GM12878 (cell line): ENCODE measurements around the gene TSBP1. TPM values are rescaled to one million over a fixed set of nuclear protein-coding genes. Genes with fewer than 3 reads are reported as not detected.

Experiments used
- ATAC-seq: fragments of 200-7000 bp; cut with Tn5 transposase; 3 replicates; pipeline ENCODE4 v1.9.1; 2020; ENCODE audit warnings: mild to moderate bottlenecking, moderate library complexity
- BruUV-seq: library from RNA; stranded (reverse); fragments of 400-500 nt; replicated peaks from 2 replicates; lab custom pipeline; 2021; lab: Mats Ljungman, UMichigan
- CTCF ChIA-PET: fragments of 300-600 bp; sonication (Branson Sonifier 250); formaldehyde crosslinking; extraction: SDS; loops from one replicate; lab custom pipeline; 2021; ENCODE audit warnings: inconsistent platforms; lab: Yijun Ruan, JAX
- POLR2A ChIA-PET: fragments of 350-600 bp; formaldehyde crosslinking; extraction: SDS; loops from one replicate; lab custom pipeline; 2021; ENCODE audit warnings: inconsistent platforms; lab: Charles Lee
- RAD21 ChIA-PET: fragments of 300-600 bp; sonication (Branson Sonifier 250); formaldehyde crosslinking; loops from one replicate; lab custom pipeline; 2023; ENCODE audit warnings: antibody characterized with exemption; ENCODE audit not compliant: unreplicated experiment; lab: Charles Lee
- SMC1A ChIA-PET: fragments of 300-600 bp; sonication (Branson Sonifier 250); formaldehyde crosslinking; loops from one replicate; lab custom pipeline; 2023; ENCODE audit not compliant: unreplicated experiment, uncharacterized antibody; lab: Charles Lee
- DNase-seq: peaks from one replicate; pipeline ENCODE4 v3.0.0-alpha.2; 2011; ENCODE audit warnings: low read depth, low spot score
- FAIRE-seq: peaks from 3 replicates; lab custom pipeline; 2011; peaks lifted over from hg19 to GRCh38; lab: Jason Lieb, UNC
- H2AFZ ChIP-seq: 2 replicates; pipeline ENCODE4 v1.6.0; 2011; ENCODE audit warnings: low read depth, low read length, control low read depth; ENCODE audit not compliant: control insufficient read depth
- H3K27ac ChIP-seq: 2 replicates; pipeline ENCODE4 v1.5.1; 2011; ENCODE audit warnings: control low read depth; ENCODE audit not compliant: control insufficient read depth, insufficient read depth
- H3K27me3 ChIP-seq, 2 experiments: replicated peaks in 1 of 2; 2 replicates each; pipeline versions ENCODE4 v1.6.0 to v1.6.1; 2011; ENCODE audit warnings: low read length in 1 of 2; ENCODE audit not compliant: control insufficient read depth in 2 of 2, insufficient read depth in 2 of 2
- H3K36me3 ChIP-seq, 2 experiments: 2 replicates each; pipeline ENCODE4 v1.5.1; 2011; ENCODE audit warnings: low read length in 1 of 2; ENCODE audit not compliant: control insufficient read depth in 2 of 2, insufficient read depth in 2 of 2
- H3K4me1 ChIP-seq: 2 replicates; pipeline ENCODE4 v1.6.1; 2011; ENCODE audit warnings: mild to moderate bottlenecking, low read length, moderate library complexity, mixed read lengths; ENCODE audit not compliant: control insufficient read depth, insufficient read depth
- H3K4me2 ChIP-seq: 2 replicates; pipeline ENCODE4 v1.6.0; 2011; ENCODE audit warnings: control low read depth; ENCODE audit not compliant: control insufficient read depth, insufficient read depth
- H3K4me3 ChIP-seq: fragments of 200-600 bp; sonication (generic); 2 replicates; pipeline ENCODE4 v1.5.1; 2016
- H3K79me2 ChIP-seq: 2 replicates; pipeline ENCODE4 v1.6.0; 2011; ENCODE audit warnings: low read length; ENCODE audit not compliant: control insufficient read depth, insufficient read depth
- H3K9ac ChIP-seq: 2 replicates; pipeline ENCODE4 v1.8.0; 2011; ENCODE audit warnings: low read length, control low read depth, mixed read lengths; ENCODE audit not compliant: control insufficient read depth, insufficient read depth
- H3K9me3 ChIP-seq: replicated peaks from 3 replicates; pipeline ENCODE4 v1.5.1; 2011; ENCODE audit warnings: mild to moderate bottlenecking, low read length; ENCODE audit not compliant: control insufficient read depth, insufficient read depth
- H4K20me1 ChIP-seq: 2 replicates; pipeline ENCODE4 v1.6.0; 2011; ENCODE audit not compliant: control insufficient read depth, insufficient read depth
- ASH2L ChIP-seq: fragments of 300-600, 200-600 bp; sonication (generic); IDR thresholded peaks from 2 replicates; pipeline ENCODE4 v1.6.1; 2017; ENCODE audit warnings: low read depth, mild to moderate bottlenecking, borderline replicate concordance
- BRCA1 ChIP-seq: IDR thresholded peaks from 2 replicates; pipeline ENCODE4 v1.6.1; 2011; ENCODE audit warnings: low read depth, low read length, improper control_type of control experiment
- HCFC1 ChIP-seq: fragments of 150-350 bp; IDR thresholded peaks from 2 replicates; pipeline ENCODE4 v1.6.1; 2014; ENCODE audit warnings: low read length
- NFXL1 ChIP-seq: fragments of 450-650 bp; IDR thresholded peaks from 2 replicates; pipeline ENCODE4 v1.6.1; 2017; ENCODE audit warnings: antibody characterized with exemption, mild to moderate bottlenecking, borderline replicate concordance
- NFYB ChIP-seq: IDR thresholded peaks from 2 replicates; pipeline ENCODE4 v1.6.1; 2011; ENCODE audit warnings: low read depth, mild to moderate bottlenecking, low read length, improper control_type of control experiment, moderate library complexity; ENCODE audit not compliant: insufficient read depth
- RCOR1 ChIP-seq: conservative IDR thresholded peaks from 2 replicates; pipeline ENCODE4 v1.6.1; 2012; ENCODE audit warnings: low read depth, low read length, improper control_type of control experiment
- TAF1 ChIP-seq: IDR thresholded peaks from 2 replicates; pipeline ENCODE4 v1.6.1; 2011; ENCODE audit warnings: mild to moderate bottlenecking, low read depth, low read length, borderline replicate concordance
- TCF3 ChIP-seq: IDR thresholded peaks from 2 replicates; pipeline ENCODE4 v1.6.1; 2012; ENCODE audit warnings: low read depth, mild to moderate bottlenecking, low read length, borderline replicate concordance; ENCODE audit not compliant: insufficient read depth
- ZNF687 ChIP-seq: fragments of 450-650 bp; IDR thresholded peaks from 2 replicates; pipeline ENCODE4 v1.6.1; 2017; ENCODE audit warnings: mild to moderate bottlenecking, moderate library complexity
- WGBS: methylation state at CpG from one replicate; pipeline ENCODE4 v1.1.6; 2016; ENCODE audit warnings: low lambda C conversion rate; ENCODE audit not compliant: insufficient replicate concordance, insufficient coverage; ENCODE audit errors: missing lambda C conversion rate; 5-methylcytosine and 5-hydroxymethylcytosine counted together
- in situ Hi-C: fragments of 300-500 bp; cut with MboI; formaldehyde crosslinking; loops from 9 replicates; pipeline ENCODE4 v1.14.3; 2018; ENCODE audit warnings: mixed read lengths
- intact Hi-C: fragments of 100-400 bp; cut with micrococcal nuclease; formaldehyde crosslinking; loops from one replicate; pipeline ENCODE4 v1.14.2; 2022; ENCODE audit not compliant: unreplicated experiment
- polyA plus RNA-seq, 11 experiments: library from polyadenylated mRNA; depleted of rRNA in 4 of 11; unstranded in 6 of 11; stranded (reverse) in 5 of 11; fragments of >200 nt; fragmentation: Nextera tagmentation in 4 of 11; fragmentation: Illumina TruSeq in 1 of 11; extraction: Ambion mirVana in 4 of 11; extraction: Trizol in 1 of 11; gene quantifications; 1 replicate in 1 of 11; 2 replicates in 10 of 11; pipeline versions ENCODE4 v1.2.1 to v1.2.3, GENCODE V29; 2011 to 2016; ENCODE audit warnings: inconsistent platforms in 2 of 11, missing spikeins in 2 of 11, low read depth in 1 of 11
- total RNA-seq, 4 experiments: library from RNA; depleted of rRNA in 3 of 4; stranded (reverse); fragments of >200 nt in 3 of 4; fragmentation: Illumina TruSeq in 1 of 4; extraction: Trizol in 1 of 4; gene quantifications; 2 replicates each; pipeline versions ENCODE4 v1.2.1 to v1.2.3, GENCODE V29; 2013 to 2021

TSBP1 gene
- total and polyA plus RNA-seq, 10 of the 15 experiments (the other 5 are each of a cell fraction or from before 2014, with no cell fraction given): not detected

DNA sequence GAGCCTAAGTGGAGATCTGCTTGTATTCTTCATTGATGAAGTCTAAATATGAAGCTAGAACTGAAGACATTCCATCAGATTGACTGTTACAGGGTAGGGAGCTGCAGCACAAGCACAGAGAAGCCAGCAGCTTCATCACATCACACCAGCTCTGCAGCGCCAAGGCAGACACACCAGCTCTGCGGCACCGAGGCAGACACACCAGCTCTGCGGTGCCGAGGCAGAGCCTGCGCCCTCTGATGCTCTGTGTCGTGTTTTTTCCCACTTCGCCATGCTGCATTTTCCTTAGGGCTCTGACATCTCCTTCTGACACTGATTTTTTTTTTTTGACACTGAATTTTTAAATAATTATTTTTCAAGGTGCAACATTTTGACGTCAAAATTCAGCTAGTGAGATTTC is 34.5 kb upstream of the TSBP1 start:
- no peak for TF ChIP-seq TCF3
- TF ChIP-seq NFYB: no peak
- TF ChIP-seq NFXL1: no peak
- TF ChIP-seq TAF1: no peak
- no peak for TF ChIP-seq HCFC1
- TF ChIP-seq BRCA1: no peak
- TF ChIP-seq RCOR1: no peak
- no peak for TF ChIP-seq ASH2L
- no peak for TF ChIP-seq ZNF687
- no peak for ATAC-seq
- Histone ChIP-seq H3K27me3 (peaks cover 2 to 4% of the 10 kb centered on the region in 2 experiments; a peak in 2 of 4 replicates), H3K4me2 (no peak overlapping the region), H3K9me3 (no peaks in the 10 kb centered on the region), H3K4me1 (no peaks in the 10 kb centered on the region), H3K36me3 (no peaks in the 10 kb centered on the region), H3K4me3 (no peak overlapping the region), H3K79me2 (no peaks in the 10 kb centered on the region), H2AFZ (no peak overlapping the region), H4K20me1 (no peaks in the 10 kb centered on the region), H3K9ac (no peak overlapping the region), H3K27ac (no peak overlapping the region)
- SMC1A ChIA-PET: interaction anchor here (0.7 to 5.7 kb wide), 9 partner anchors 10 to 383 kb away, joined by 3 to 32 read pairs (median 3); no protein-coding TSS in a partner anchor
- no peak for FAIRE-seq
- CTCF ChIA-PET: interaction anchor here (0.5 to 1.9 kb wide), 10 partner anchors 9 to 381 kb away, joined by 3 to 9 read pairs (median 4); no protein-coding TSS in a partner anchor
- no TSS peak for BruUV-seq
- RAD21 ChIA-PET: interaction anchor here (0.6 to 1.6 kb wide), 3 partner anchors 159 to 385 kb away, joined by 3 to 4 read pairs (median 3); no protein-coding TSS in a partner anchor
- no peak for DNase-seq
- intact Hi-C loops: no loop called here
- WGBS: 74% methylated on average over 9 of the region's 9 CpGs
- in situ Hi-C loops: no loop called here
- POLR2A ChIA-PET: interaction anchor here (0.6 to 1.0 kb wide), 4 partner anchors 41 to 413 kb away, joined by 3 to 4 read pairs (median 3); no protein-coding TSS in a partner anchor
